HCT116 (cell line): ENCODE results near the gene KIF26B. TPM values are rescaled to one million over a fixed set of nuclear protein-coding genes. Genes with fewer than 3 reads are reported as not detected.

ENCODE experiments used
- ATAC-seq: fragments of 200-7000 bp; cut with Tn5 transposase; 2 replicates; pipeline ENCODE4 v1.9.1; 2020; ENCODE audit warnings: mild to moderate bottlenecking, moderate library complexity
- BruUV-seq: library from RNA; stranded (reverse); fragments of 400-500 nt; replicated peaks from 2 replicates; lab custom pipeline; 2021; lab: Mats Ljungman, UMichigan
- CTCF ChIA-PET: fragments of 300-600 bp; sonication (Branson Sonifier 250); formaldehyde crosslinking; loops from one replicate; lab custom pipeline; 2021; ENCODE audit warnings: antibody characterized with exemption; lab: Charles Lee
- POLR2A ChIA-PET: fragments of 300-600, 350-600 bp; sonication (Branson Sonifier 250); formaldehyde crosslinking; loops from one replicate; lab custom pipeline; 2021; ENCODE audit warnings: antibody characterized with exemption; lab: Charles Lee
- RAD21 ChIA-PET, 2 experiments: fragments of 300-600 bp; sonication (Branson Sonifier 250); formaldehyde crosslinking; loops; one replicate each; lab custom pipeline; 2023; ENCODE audit warnings: low total read pairs in 2 of 2; ENCODE audit not compliant: uncharacterized antibody in 2 of 2, unreplicated experiment in 2 of 2, low non-redundant PET in 1 of 2; lab: Charles Lee
- DNase-seq: peaks from one replicate; pipeline ENCODE4 v3.0.0-alpha.2; 2010; ENCODE audit warnings: low read depth, low spot score
- H2AFZ ChIP-seq: fragments of 200-600 bp; shearing (Covaris generic), sonication (generic); 2 replicates; pipeline ENCODE4 v1.6.1; 2017; ENCODE audit warnings: low read depth, mixed run types, mixed read lengths, antibody characterized with exemption, low read length; ENCODE audit not compliant: poor library complexity, severe bottlenecking
- H3K27ac ChIP-seq: 2 replicates; pipeline ENCODE4 v1.5.1; 2012; ENCODE audit warnings: low read depth, low read length
- H3K27me3 ChIP-seq: fragments of 200-600 bp; sonication (generic); 2 replicates; pipeline ENCODE4 v1.6.1; 2016; ENCODE audit warnings: mixed run types, low read length, mixed read lengths; ENCODE audit not compliant: insufficient read depth
- H3K36me3 ChIP-seq, 2 experiments: fragments of 200-500 bp in 1 of 2; fragments of 200-600 bp in 1 of 2; sonication (Bioruptor generic) in 1 of 2; sonication (generic) in 1 of 2; 2 replicates each; pipeline versions ENCODE4 v1.5.1 to v1.6.1; 2014 to 2016; ENCODE audit warnings: low read length in 2 of 2, inconsistent platforms in 1 of 2, mixed read lengths in 1 of 2, mixed run types in 1 of 2; ENCODE audit not compliant: insufficient read depth in 2 of 2, control insufficient read depth in 1 of 2
- H3K4me1 ChIP-seq, 2 experiments: fragments of 200-600 bp in 1 of 2; sonication (generic) in 1 of 2; 2 replicates each; pipeline versions ENCODE4 v1.5.1 to v1.6.1; 2012 to 2017; ENCODE audit warnings: low read length in 2 of 2, inconsistent platforms in 1 of 2, mild to moderate bottlenecking in 1 of 2, mixed read lengths in 1 of 2, mixed run types in 1 of 2, moderate library complexity in 1 of 2; ENCODE audit not compliant: insufficient read depth in 2 of 2, control insufficient read depth in 1 of 2
- H3K4me2 ChIP-seq: fragments of 200-600 bp; sonication (generic); 2 replicates; pipeline ENCODE4 v1.6.1; 2017; ENCODE audit warnings: mixed run types, low read length, mixed read lengths
- H3K4me3 ChIP-seq, 2 experiments: fragments of 200-600 bp in 1 of 2; sonication (generic) in 1 of 2; replicated peaks in 1 of 2; 2 replicates each; pipeline ENCODE4 v1.5.1; 2011 to 2016; ENCODE audit warnings: low read length in 2 of 2, control low read depth in 1 of 2, low read depth in 1 of 2, mild to moderate bottlenecking in 1 of 2, mixed read lengths in 1 of 2, mixed run types in 1 of 2
- H3K79me2 ChIP-seq: fragments of 200-600 bp; sonication (generic); 2 replicates; pipeline ENCODE4 v1.6.1; 2017; ENCODE audit warnings: mild to moderate bottlenecking, mixed run types, low read length, moderate library complexity, mixed read lengths; ENCODE audit not compliant: insufficient read depth
- H3K9ac ChIP-seq: fragments of 200-600 bp; sonication (generic); 2 replicates; pipeline ENCODE4 v1.6.1; 2016; ENCODE audit warnings: low read length, mixed read lengths
- H3K9me2 ChIP-seq: fragments of 200-600 bp; sonication (generic), shearing (Covaris generic); 2 replicates; pipeline ENCODE4 v1.6.1; 2017; ENCODE audit warnings: mixed run types, mild to moderate bottlenecking, moderate library complexity; ENCODE audit not compliant: insufficient read depth
- H3K9me3 ChIP-seq, 2 experiments: fragments of 200-500 bp in 1 of 2; fragments of 200-600 bp in 1 of 2; sonication (Bioruptor generic) in 1 of 2; sonication (generic) in 1 of 2; 2 replicates each; pipeline ENCODE4 v1.6.1; 2014 to 2017; ENCODE audit warnings: low read length in 2 of 2, mixed read lengths in 2 of 2, inconsistent platforms in 1 of 2, low read depth in 1 of 2, mild to moderate bottlenecking in 1 of 2, mixed run types in 1 of 2, moderate library complexity in 1 of 2; ENCODE audit not compliant: control insufficient read depth in 1 of 2, insufficient read depth in 1 of 2
- H4K20me1 ChIP-seq: fragments of 200-600 bp; sonication (generic), shearing (Covaris generic); 2 replicates; pipeline ENCODE4 v1.6.1; 2017; ENCODE audit warnings: mixed run types, mild to moderate bottlenecking, moderate library complexity; ENCODE audit not compliant: insufficient read depth
- ATF3 ChIP-seq: IDR thresholded peaks from 2 replicates; pipeline ENCODE4 v1.6.1; 2012
- EGR1 ChIP-seq: IDR thresholded peaks from 2 replicates; pipeline ENCODE4 v1.6.1; 2012; ENCODE audit warnings: low read depth
- EZH2 ChIP-seq: fragments of 200-600 bp; sonication (generic); IDR thresholded peaks from 2 replicates; pipeline ENCODE4 v1.6.1; 2017; ENCODE audit warnings: antibody characterized with exemption, mixed run types
- FOSL1 ChIP-seq: IDR thresholded peaks from 2 replicates; pipeline ENCODE4 v1.6.1; 2012; ENCODE audit warnings: low read depth
- POLR2AphosphoS5 ChIP-seq: IDR thresholded peaks from 2 replicates; pipeline ENCODE4 v1.6.1; 2011; ENCODE audit warnings: mild to moderate bottlenecking, low read depth, low read length, moderate library complexity
- RAD21 ChIP-seq: IDR thresholded peaks from 2 replicates; pipeline ENCODE4 v1.6.1; 2012; ENCODE audit warnings: low read depth, mild to moderate bottlenecking
- REST ChIP-seq: IDR thresholded peaks from 2 replicates; pipeline ENCODE4 v1.6.1; 2012; ENCODE audit warnings: low read depth
- ZBTB33 ChIP-seq: IDR thresholded peaks from 2 replicates; pipeline ENCODE4 v1.6.1; 2011; ENCODE audit warnings: mild to moderate bottlenecking, low read length, moderate library complexity; ENCODE audit not compliant: insufficient replicate concordance; ENCODE audit errors: extremely low read depth
- ZFX ChIP-seq: fragments of 450-650 bp; IDR thresholded peaks from 2 replicates; pipeline ENCODE4 v1.6.1; 2017
- intact Hi-C: fragments of 100-400 bp; cut with micrococcal nuclease; formaldehyde crosslinking; loops from 2 replicates; pipeline ENCODE4 v1.10.0; 2022
- total RNA-seq: library from RNA; stranded (reverse); gene quantifications from one replicate; pipeline ENCODE4 v1.2.1, GENCODE V29; 2021; ENCODE audit not compliant: unreplicated experiment
- TF ChIP-seq, protein P1 (sequence below): IDR thresholded peaks from 2 replicates; pipeline ENCODE4 v1.6.1; 2012

Gene KIF26B
- total RNA-seq, 1 experiment from 2014 or later = 0.49 TPM

DNA sequence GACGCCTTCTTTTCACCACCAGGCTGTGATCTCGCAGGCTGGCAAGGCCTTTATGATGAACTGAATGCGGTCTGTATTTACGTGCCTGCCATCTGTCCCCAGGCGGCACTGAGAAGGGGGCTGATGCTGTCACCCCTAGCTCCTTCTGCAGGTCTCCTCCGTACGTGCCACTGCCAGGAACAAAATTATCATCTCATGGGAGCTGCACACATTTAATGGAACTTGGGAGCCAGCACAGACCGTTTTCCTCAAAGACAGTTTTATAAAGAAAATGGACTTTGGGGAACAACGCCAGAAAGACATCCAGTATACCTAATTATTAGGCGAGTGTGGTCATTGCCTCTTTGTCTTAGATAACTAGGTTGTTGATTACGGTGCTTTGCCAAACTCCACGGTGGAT lies 434.5 kb downstream of the KIF26B start:
- ChIA-PET RAD21 (no interaction called here), POLR2A (no interaction called here), CTCF (no interaction called here)
- Histone ChIP-seq H3K36me3 (no peaks in the 10 kb centered on the region), H3K4me1 (no peaks in the 10 kb centered on the region), H3K4me2 (no peak overlapping the region), H3K27ac (no peak overlapping the region), H3K79me2 (no peaks in the 10 kb centered on the region), H3K9me3 (no peaks in the 10 kb centered on the region), H3K9me2 (no peaks in the 10 kb centered on the region), H2AFZ (no peak overlapping the region), H3K9ac (no peak overlapping the region), H4K20me1 (no peaks in the 10 kb centered on the region), H3K27me3 (peaks cover 15% of the 10 kb centered on the region), H3K4me3 (no peak overlapping the region)
- no TSS peak for BruUV-seq
- TF ChIP-seq RAD21 (no peak), REST (no peak), ZBTB33 (no peak), POLR2AphosphoS5 (no peak), ZFX (no peak), EGR1 (no peak), ATF3 (no peak), FOSL1 (no peak), EZH2 (no peak)
- TF ChIP-seq, protein P1, sequence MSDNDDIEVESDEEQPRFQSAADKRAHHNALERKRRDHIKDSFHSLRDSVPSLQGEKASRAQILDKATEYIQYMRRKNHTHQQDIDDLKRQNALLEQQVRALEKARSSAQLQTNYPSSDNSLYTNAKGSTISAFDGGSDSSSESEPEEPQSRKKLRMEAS = no peak
- DNase-seq = no peak
- ATAC-seq = no peak
- intact Hi-C loops = no loop called here
